CD4-positive, alpha-beta memory T cell (primary cell): ENCODE data around the gene MAN1A1. TPM values are rescaled to one million over a fixed set of nuclear protein-coding genes. Genes with fewer than 3 reads are reported as not detected.
A peak's percentile ranks its signal among the peaks of the same experiment; 100 is the strongest.

Source experiments
- CTCF ChIA-PET: fragments of 350-600 bp; sonication (Branson Sonifier 250); formaldehyde crosslinking; loops from one replicate; lab custom pipeline; 2021; ENCODE audit warnings: inconsistent platforms; ENCODE audit not compliant: partially characterized antibody; lab: Charles Lee
- POLR2A ChIA-PET: fragments of 350-600 bp; sonication (Branson Sonifier 250); formaldehyde crosslinking; loops from one replicate; lab custom pipeline; 2021; ENCODE audit not compliant: partially characterized antibody; lab: Charles Lee
- DNase-seq, 5 donors: peaks; one replicate each; pipeline versions ENCODE4 v3.0.0 to v3.0.0-alpha.2; 2020 to 2022; ENCODE audit warnings: mixed read lengths in 1 of 5
- H3K27ac ChIP-seq: one replicate; pipeline ENCODE4 v1.7.0; 2013; ENCODE audit warnings: low read depth, low read length
- H3K27me3 ChIP-seq: 2 replicates; pipeline ENCODE4 v1.7.0; 2013; ENCODE audit warnings: mild to moderate bottlenecking, low read length, moderate library complexity; ENCODE audit not compliant: insufficient read depth
- H3K36me3 ChIP-seq: 2 replicates; pipeline ENCODE4 v1.7.0; 2013; ENCODE audit warnings: mild to moderate bottlenecking, low read length, moderate library complexity; ENCODE audit not compliant: insufficient read depth
- H3K4me1 ChIP-seq: 2 replicates; pipeline ENCODE4 v1.7.0; 2013; ENCODE audit warnings: mild to moderate bottlenecking, low read length, moderate library complexity; ENCODE audit not compliant: insufficient read depth
- H3K4me3 ChIP-seq, 2 donors: one replicate each; pipeline ENCODE4 v1.7.0; 2013; ENCODE audit warnings: low read length in 2 of 2, mild to moderate bottlenecking in 1 of 2
- H3K9me3 ChIP-seq, 2 donors: one replicate each; pipeline ENCODE4 v1.7.0; 2013; ENCODE audit warnings: low read length in 2 of 2, control low read depth in 1 of 2; ENCODE audit not compliant: control insufficient read depth in 1 of 2
- H3K27ac Mint-ChIP-seq, 7 donors: one replicate each; pipeline ENCODE4 v1.8.0; 2020 to 2021; ENCODE audit warnings: mixed read lengths in 7 of 7, mild to moderate bottlenecking in 6 of 7, inconsistent platforms in 3 of 7, moderate library complexity in 3 of 7
- H3K27me3 Mint-ChIP-seq, 2 donors: one replicate each; pipeline ENCODE4 v1.8.0; 2020 to 2021; ENCODE audit warnings: mixed read lengths in 2 of 2
- H3K36me3 Mint-ChIP-seq, 2 donors: one replicate each; pipeline ENCODE4 v1.8.0; 2020 to 2021; ENCODE audit warnings: mixed read lengths in 2 of 2, inconsistent platforms in 1 of 2, mild to moderate bottlenecking in 1 of 2
- H3K4me1 Mint-ChIP-seq, 4 donors: one replicate each; pipeline ENCODE4 v1.8.0; 2020 to 2021; ENCODE audit warnings: mixed read lengths in 4 of 4, mild to moderate bottlenecking in 1 of 4
- H3K4me3 Mint-ChIP-seq, 8 donors: one replicate each; pipeline ENCODE4 v1.8.0; 2020 to 2021; ENCODE audit warnings: mixed read lengths in 8 of 8, mild to moderate bottlenecking in 7 of 8, moderate library complexity in 6 of 8, inconsistent platforms in 3 of 8
- H3K9me3 Mint-ChIP-seq, 8 donors: one replicate each; pipeline ENCODE4 v1.8.0; 2020 to 2021; ENCODE audit warnings: mixed read lengths in 8 of 8, mild to moderate bottlenecking in 5 of 8, inconsistent platforms in 3 of 8, moderate library complexity in 1 of 8
- intact Hi-C: fragments of 100-400 bp; cut with micrococcal nuclease; formaldehyde crosslinking; loops from one replicate; pipeline ENCODE4 v1.15.1; 2023
- polyA plus RNA-seq, 2 donors: library from polyadenylated mRNA; unstranded; fragments of 300-500 nt; fragmentation: Illumina TruSeq; gene quantifications; one replicate each; pipeline ENCODE4 v1.2.3, GENCODE V29; 2021
- total RNA-seq, 2 experiments: library from RNA; stranded (reverse); gene quantifications; one replicate each; pipeline ENCODE4 v1.2.3, GENCODE V29; 2021

Gene MAN1A1
- total and polyA plus RNA-seq, 4 experiments from 2014 or later: 12.3 to 14.7 (median 12.3) TPM

DNA sequence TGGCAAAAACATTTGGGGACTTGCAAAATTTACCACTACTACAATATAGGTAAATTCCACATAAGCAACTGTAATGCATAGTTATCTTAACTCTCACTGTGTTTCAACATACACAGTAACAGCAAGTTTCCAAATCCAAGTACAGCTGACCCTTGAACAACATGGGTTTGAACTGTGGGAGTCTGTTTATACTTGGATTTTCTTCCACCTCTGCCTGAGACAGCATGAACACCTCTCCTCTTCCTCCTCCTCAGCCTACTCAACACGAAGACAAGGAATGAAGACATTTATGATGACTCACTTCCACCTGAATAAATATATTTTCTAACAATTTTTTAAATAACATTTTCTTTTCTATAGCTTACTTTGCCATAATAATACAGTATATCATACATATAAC, 25.6 kb downstream of the MAN1A1 start:
- no peaks in the 10 kb centered on the region for H3K27me3 ChIP-seq
- H3K9me3 Mint-ChIP-seq: no peaks in the 10 kb centered on the region
- DNase-seq: no peak
- no peak overlapping the region for H3K4me3 ChIP-seq
- ChIA-PET POLR2A (interaction anchor here (3.0 kb wide), 1 partner anchor 10 kb away, joined by 11 read pairs; no protein-coding TSS in a partner anchor), CTCF (interaction anchor here (0.8 to 2.0 kb wide), 5 partner anchors 8 to 195 kb away, joined by 3 to 13 read pairs (median 5); no protein-coding TSS in a partner anchor)
- H3K9me3 ChIP-seq: no peaks in the 10 kb centered on the region
- H3K36me3 ChIP-seq: peaks cover 3% of the 10 kb centered on the region
- no peak overlapping the region for H3K27ac ChIP-seq
- peaks cover 18 to 29% (median 24%) of the 10 kb centered on the region in 4 donors for H3K4me1 Mint-ChIP-seq
- no peak overlapping the region for H3K27ac Mint-ChIP-seq
- H3K4me1 ChIP-seq: peaks cover 20% of the 10 kb centered on the region
- no peak overlapping the region for H3K4me3 Mint-ChIP-seq
- no peaks in the 10 kb centered on the region for H3K36me3 Mint-ChIP-seq
- intact Hi-C loops: loop anchor here (2.0 kb wide), 1 partner anchor 25 kb away; the partner anchor contains the start of gene MAN1A1
- H3K27me3 Mint-ChIP-seq: no peaks in the 10 kb centered on the region

DNA sequence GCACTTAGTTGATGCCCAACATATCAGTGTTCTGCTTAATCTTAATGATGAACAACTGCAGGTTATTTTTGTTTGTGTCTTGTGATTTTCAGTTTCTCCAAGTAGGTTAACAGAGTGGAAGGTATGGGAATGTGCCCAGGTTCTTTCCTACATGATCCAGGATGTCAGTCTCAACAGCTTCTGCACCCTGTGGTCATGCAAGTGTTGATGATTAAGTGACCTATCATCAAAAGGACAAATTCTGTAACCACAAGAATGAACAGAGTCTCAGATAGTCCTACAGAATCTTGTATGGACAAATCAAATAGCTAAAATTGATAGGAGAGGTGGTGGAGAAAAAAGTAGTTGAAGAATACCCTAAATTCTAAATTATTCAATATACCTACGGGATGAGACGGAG, 26.1 kb downstream of the MAN1A1 start:
- intact Hi-C loops: loop anchor here (2.0 kb wide), 1 partner anchor 25 kb away; the partner anchor contains the start of gene MAN1A1
- no peak for DNase-seq
- Histone ChIP-seq H3K4me3 (no peak overlapping the region), H3K27me3 (no peaks in the 10 kb centered on the region), H3K36me3 (peaks cover 3% of the 10 kb centered on the region), H3K9me3 (no peaks in the 10 kb centered on the region), H3K4me1 (peaks cover 20% of the 10 kb centered on the region), H3K27ac (no peak overlapping the region)
- no peak overlapping the region for H3K4me3 Mint-ChIP-seq
- CTCF ChIA-PET: interaction anchor here (0.8 to 2.0 kb wide), 5 partner anchors 9 to 194 kb away, joined by 3 to 13 read pairs (median 5); no protein-coding TSS in a partner anchor
- no peaks in the 10 kb centered on the region for H3K36me3 Mint-ChIP-seq
- POLR2A ChIA-PET: interaction anchor here (3.0 kb wide), 1 partner anchor 9 kb away, joined by 11 read pairs; no protein-coding TSS in a partner anchor
- no peaks in the 10 kb centered on the region for H3K27me3 Mint-ChIP-seq
- H3K4me1 Mint-ChIP-seq: peaks cover 18 to 29% (median 24%) of the 10 kb centered on the region in 4 donors
- H3K27ac Mint-ChIP-seq: peak overlapping the region in 2 of 7 donors; percentile 25 to 31
- no peaks in the 10 kb centered on the region for H3K9me3 Mint-ChIP-seq

DNA sequence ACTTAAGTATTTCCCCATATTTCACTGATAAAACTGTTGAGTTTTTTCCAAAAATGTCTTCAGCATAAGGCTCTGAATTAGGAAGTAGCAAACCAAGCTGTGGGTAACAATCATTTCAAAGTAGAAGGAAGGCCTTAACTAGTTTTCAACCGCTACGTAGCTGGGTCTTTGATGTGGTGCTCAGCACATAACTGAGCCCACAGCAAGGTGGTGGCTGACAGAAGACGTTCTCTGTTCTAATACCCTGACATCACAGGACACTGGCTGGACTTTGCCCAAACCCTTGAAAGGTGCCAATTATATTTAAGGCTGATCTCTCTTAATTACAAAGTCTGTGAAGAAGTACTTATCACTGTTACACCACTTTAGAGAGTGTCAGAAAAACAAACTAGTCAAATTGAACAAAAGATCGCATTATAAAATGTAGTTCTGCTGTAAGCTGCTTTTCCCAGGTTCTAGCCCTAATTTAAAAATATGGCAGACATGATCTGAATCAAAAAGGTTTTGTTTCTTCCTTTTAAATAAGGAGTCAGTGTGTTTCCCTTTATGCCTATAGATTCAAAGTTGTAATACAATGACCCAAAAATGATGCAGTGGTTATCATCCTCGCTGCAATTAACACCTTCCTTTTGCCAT, 26.7 kb downstream of the MAN1A1 start:
- Histone ChIP-seq H3K4me1 (peaks cover 20% of the 10 kb centered on the region), H3K4me3 (no peak overlapping the region), H3K9me3 (no peaks in the 10 kb centered on the region), H3K27me3 (no peaks in the 10 kb centered on the region), H3K36me3 (peaks cover 3% of the 10 kb centered on the region), H3K27ac (no peak overlapping the region)
- CTCF ChIA-PET: interaction anchor here (0.8 to 2.0 kb wide), 7 partner anchors 9 to 28 kb away, joined by 3 to 13 read pairs (median 3); no protein-coding TSS in a partner anchor
- POLR2A ChIA-PET: interaction anchor here (0.9 to 3.0 kb wide), 4 partner anchors 9 to 28 kb away, joined by 3 to 11 read pairs (median 5); no protein-coding TSS in a partner anchor
- Mint-ChIP-seq H3K36me3 (peaks cover 0 to 3% of the 10 kb centered on the region in 2 donors), H3K4me1 (peaks cover 18 to 24% (median 20%) of the 10 kb centered on the region in 4 donors), H3K27me3 (no peaks in the 10 kb centered on the region), H3K4me3 (peak overlapping the region in 6 of 8 donors; percentile 17 to 68 (median 40)), H3K9me3 (no peaks in the 10 kb centered on the region), H3K27ac (peak overlapping the region in 6 of 7 donors; percentile 19 to 92 (median 70))
- DNase-seq: peak; percentile 55 to 68 (median 63)
- intact Hi-C loops: loop anchor here (2.0 kb wide), 1 partner anchor 26 kb away; the partner anchor contains the start of gene MAN1A1

DNA sequence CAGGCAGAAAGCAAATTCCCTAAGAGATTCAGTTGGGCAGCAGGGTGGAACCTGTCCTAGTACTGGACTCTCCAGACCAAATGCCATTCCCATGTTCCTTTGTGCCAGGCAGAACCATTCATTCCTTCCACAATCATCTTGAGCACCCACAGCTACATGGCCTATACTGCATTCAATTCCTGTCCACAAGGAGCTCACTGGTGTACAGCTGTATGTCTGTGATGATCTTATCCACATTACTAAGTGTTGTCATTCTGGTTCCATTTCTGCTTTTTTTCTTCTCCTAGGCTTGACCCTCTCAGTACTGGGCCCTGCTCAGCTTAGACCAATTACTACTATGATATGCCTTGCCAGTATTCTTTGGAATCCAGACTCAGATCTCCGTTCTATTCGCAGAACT, 27.5 kb downstream of the MAN1A1 start:
- Mint-ChIP-seq H3K27me3 (no peaks in the 10 kb centered on the region), H3K27ac (peak overlapping the region in 3 of 7 donors; percentile 37 to 84 (median 62)), H3K4me1 (peaks cover 18 to 27% (median 21%) of the 10 kb centered on the region in 4 donors), H3K4me3 (no peak overlapping the region), H3K36me3 (peaks cover 0 to 3% of the 10 kb centered on the region in 2 donors), H3K9me3 (no peaks in the 10 kb centered on the region)
- peaks cover 20% of the 10 kb centered on the region for H3K4me1 ChIP-seq
- DNase-seq: no peak
- H3K4me3 ChIP-seq: no peak overlapping the region
- ChIA-PET POLR2A (interaction anchor here (0.8 to 3.0 kb wide), 5 partner anchors 8 to 29 kb away, joined by 3 to 11 read pairs (median 4); no protein-coding TSS in a partner anchor), CTCF (interaction anchor here (0.8 to 2.0 kb wide), 5 partner anchors 8 to 29 kb away, joined by 3 to 13 read pairs (median 3); no protein-coding TSS in a partner anchor)
- H3K9me3 ChIP-seq: no peaks in the 10 kb centered on the region
- intact Hi-C loops: loop anchor here (2.0 kb wide), 1 partner anchor 27 kb away; the partner anchor contains the start of gene MAN1A1
- H3K36me3 ChIP-seq: peaks cover 3% of the 10 kb centered on the region
- no peak overlapping the region for H3K27ac ChIP-seq
- no peaks in the 10 kb centered on the region for H3K27me3 ChIP-seq

DNA sequence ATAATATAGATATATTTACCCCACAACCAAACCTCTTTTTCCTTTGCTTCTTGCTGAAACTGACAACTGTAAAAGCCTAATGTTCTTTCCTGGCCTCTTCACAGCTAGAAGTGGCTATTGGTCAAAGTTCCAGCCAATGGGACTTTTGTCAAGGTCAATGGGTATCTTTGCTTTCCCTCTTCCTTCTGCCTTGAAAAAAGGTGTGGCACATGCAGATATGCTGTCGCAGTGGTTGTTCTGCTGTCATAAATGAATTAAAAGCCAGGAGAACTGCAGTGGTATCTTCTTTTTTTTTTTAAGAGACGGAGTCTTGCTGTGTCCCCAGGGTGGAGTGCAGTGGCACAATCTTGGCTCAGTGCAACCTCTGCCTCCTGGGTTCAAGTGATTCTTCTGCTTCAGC, 29.9 kb downstream of the MAN1A1 start:
- Histone ChIP-seq H3K36me3 (no peaks in the 10 kb centered on the region), H3K27me3 (no peaks in the 10 kb centered on the region), H3K27ac (no peak overlapping the region), H3K9me3 (no peaks in the 10 kb centered on the region), H3K4me3 (no peak overlapping the region), H3K4me1 (peaks cover 39% of the 10 kb centered on the region)
- no peak overlapping the region for H3K27ac Mint-ChIP-seq
- intact Hi-C loops: no loop called here
- peaks cover 24 to 44% (median 33%) of the 10 kb centered on the region in 4 donors for H3K4me1 Mint-ChIP-seq
- DNase-seq: no peak
- POLR2A ChIA-PET: interaction anchor here (0.8 kb wide), 1 partner anchor 27 kb away, joined by 3 read pairs; no protein-coding TSS in a partner anchor
- no peaks in the 10 kb centered on the region for H3K27me3 Mint-ChIP-seq
- peaks cover 0 to 3% of the 10 kb centered on the region in 2 donors for H3K36me3 Mint-ChIP-seq
- no peaks in the 10 kb centered on the region for H3K9me3 Mint-ChIP-seq
- CTCF ChIA-PET: interaction anchor here (1.1 to 1.8 kb wide), 2 partner anchors 14 to 22 kb away, joined by 4 to 5 read pairs; no protein-coding TSS in a partner anchor
- no peak overlapping the region for H3K4me3 Mint-ChIP-seq

DNA sequence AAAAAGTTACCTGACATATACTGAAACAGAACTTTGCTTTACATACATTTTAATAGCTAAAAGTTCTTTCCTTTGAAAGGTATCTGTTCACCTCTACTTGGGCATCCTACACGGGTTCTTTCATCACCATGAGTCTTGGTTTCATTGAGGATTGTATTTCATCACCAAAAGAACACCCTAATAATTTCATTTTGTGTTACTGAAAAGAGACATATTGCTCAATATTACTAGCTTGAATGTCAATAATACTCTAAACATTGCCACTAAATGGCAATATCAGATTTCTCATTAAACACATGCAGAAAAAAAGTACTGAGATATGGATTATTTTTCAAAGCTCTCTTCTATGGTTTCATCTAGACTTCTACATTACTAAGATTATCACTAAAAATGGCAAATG, 30.8 kb downstream of the MAN1A1 start:
- H3K27me3 ChIP-seq: no peaks in the 10 kb centered on the region
- no peak overlapping the region for H3K27ac ChIP-seq
- H3K4me3 Mint-ChIP-seq: no peak overlapping the region
- ChIA-PET POLR2A (no interaction called here), CTCF (interaction anchor here (1.1 kb wide), 1 partner anchor 23 kb away, joined by 4 read pairs; no protein-coding TSS in a partner anchor)
- H3K4me3 ChIP-seq: no peak overlapping the region
- H3K36me3 ChIP-seq: no peaks in the 10 kb centered on the region
- H3K9me3 ChIP-seq: no peaks in the 10 kb centered on the region
- H3K9me3 Mint-ChIP-seq: no peaks in the 10 kb centered on the region
- DNase-seq: no peak
- no peaks in the 10 kb centered on the region for H3K27me3 Mint-ChIP-seq
- intact Hi-C loops: no loop called here
- H3K4me1 Mint-ChIP-seq: peaks cover 34 to 53% (median 43%) of the 10 kb centered on the region in 4 donors
- peaks cover 48% of the 10 kb centered on the region for H3K4me1 ChIP-seq
- H3K27ac Mint-ChIP-seq: no peak overlapping the region
- peaks cover 0 to 3% of the 10 kb centered on the region in 2 donors for H3K36me3 Mint-ChIP-seq

DNA sequence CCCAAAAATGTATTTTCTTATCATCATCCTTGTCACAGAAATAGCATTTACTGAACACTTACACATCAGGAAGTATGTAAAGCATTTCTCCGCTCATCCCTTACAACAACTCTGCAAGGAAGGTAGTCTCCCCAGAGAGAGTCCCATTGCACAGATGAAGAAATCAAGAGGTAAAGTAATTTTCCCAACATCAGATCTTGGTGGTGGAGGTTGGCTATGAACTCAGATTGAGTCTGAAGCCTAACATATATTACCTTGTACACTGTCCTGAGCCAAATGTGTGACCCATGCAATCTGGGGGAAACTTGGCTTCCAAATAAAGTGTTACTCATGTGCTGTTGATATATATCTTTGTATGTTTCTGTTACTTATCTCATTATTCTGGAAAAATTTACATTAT, 31.4 kb downstream of the MAN1A1 start:
- H3K36me3 Mint-ChIP-seq: peaks cover 0 to 3% of the 10 kb centered on the region in 2 donors
- no peaks in the 10 kb centered on the region for H3K9me3 Mint-ChIP-seq
- POLR2A ChIA-PET: no interaction called here
- H3K9me3 ChIP-seq: no peaks in the 10 kb centered on the region
- H3K27ac Mint-ChIP-seq: no peak overlapping the region
- H3K4me1 Mint-ChIP-seq: peaks cover 32 to 54% (median 44%) of the 10 kb centered on the region in 4 donors
- no peak overlapping the region for H3K4me3 ChIP-seq
- H3K27ac ChIP-seq: no peak overlapping the region
- DNase-seq: no peak
- no peaks in the 10 kb centered on the region for H3K36me3 ChIP-seq
- intact Hi-C loops: no loop called here
- H3K27me3 ChIP-seq: no peaks in the 10 kb centered on the region
- no peak overlapping the region for H3K4me3 Mint-ChIP-seq
- H3K4me1 ChIP-seq: peaks cover 49% of the 10 kb centered on the region
- CTCF ChIA-PET: no interaction called here
- no peaks in the 10 kb centered on the region for H3K27me3 Mint-ChIP-seq
